Activated CD4-positive, alpha-beta T cell treated with anti-CD3 and anti-CD28 coated beads for 36 hours (primary cell): ENCODE data around the gene ALPG. TPM values are rescaled to one million over a fixed set of nuclear protein-coding genes. Genes with fewer than 3 reads are reported as not detected.
"Not testable (repeated sequence)": the region's sequence is repeated elsewhere in the genome, so short reads cannot be mapped to it uniquely, and the experiment has no call there.

Experiments used
- ATAC-seq: fragments of 200-7000 bp; cut with Tn5 transposase; one replicate; pipeline ENCODE4 v1.10.0; 2021; ENCODE audit warnings: mild to moderate bottlenecking, moderate library complexity
- CTCF ChIA-PET: fragments of 350-600 bp; sonication (Branson Sonifier 250); formaldehyde crosslinking; loops from one replicate; lab custom pipeline; 2021; ENCODE audit warnings: antibody characterized with exemption; lab: Charles Lee
- POLR2A ChIA-PET: fragments of 350-600 bp; sonication (Branson Sonifier 250); formaldehyde crosslinking; loops from one replicate; lab custom pipeline; 2021; ENCODE audit warnings: antibody characterized with exemption, inconsistent platforms; lab: Charles Lee
- DNase-seq: peaks from one replicate; pipeline ENCODE4 v3.0.0-alpha.2; 2020
- H3K27ac Mint-ChIP-seq: one replicate; pipeline ENCODE4 v1.8.0; 2021; ENCODE audit warnings: mixed read lengths
- H3K27me3 Mint-ChIP-seq: one replicate; pipeline ENCODE4 v1.8.0; 2021; ENCODE audit warnings: mixed read lengths
- H3K36me3 Mint-ChIP-seq: one replicate; pipeline ENCODE4 v1.8.0; 2021; ENCODE audit warnings: low read depth, mixed read lengths
- H3K4me1 Mint-ChIP-seq: one replicate; pipeline ENCODE4 v1.8.0; 2021; ENCODE audit warnings: mixed read lengths
- H3K4me3 Mint-ChIP-seq: one replicate; pipeline ENCODE4 v1.8.0; 2021; ENCODE audit warnings: mild to moderate bottlenecking, moderate library complexity, mixed read lengths
- H3K9me3 Mint-ChIP-seq: one replicate; pipeline ENCODE4 v1.8.0; 2021; ENCODE audit warnings: low read depth, mixed read lengths
- intact Hi-C, 2 experiments: fragments of 100-400 bp; cut with DNase I in 1 of 2; cut with micrococcal nuclease in 1 of 2; formaldehyde crosslinking; loops; one replicate each; pipeline versions ENCODE4 v1.14.2 to v1.15.1; 2022 to 2024; cut with DNase I, micrococcal nuclease
- total RNA-seq, 2 experiments: library from RNA; stranded (reverse); gene quantifications; one replicate each; pipeline ENCODE4 v1.2.3, GENCODE V29; 2021

The ALPG gene
- total RNA-seq, 2 experiments from 2014 or later, result not detected

DNA sequence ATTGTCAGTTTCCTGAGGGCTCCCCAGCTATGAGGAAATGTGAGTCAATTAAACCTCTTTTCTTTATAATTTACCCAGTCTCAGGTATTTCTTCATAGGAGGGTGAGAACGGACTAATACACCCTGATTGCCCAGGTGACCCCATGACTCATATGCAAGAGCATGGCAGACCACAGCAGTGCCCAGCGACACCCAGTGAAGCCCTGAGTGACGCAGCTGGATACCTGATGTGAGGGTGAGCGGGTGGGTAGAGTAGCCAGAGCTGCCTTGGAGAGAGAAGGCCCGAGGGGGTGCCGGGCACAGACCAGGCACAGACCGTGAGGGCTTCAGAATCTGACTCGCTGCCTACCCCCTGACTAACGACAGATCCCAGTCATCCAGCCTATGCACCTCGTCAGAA is 15.4 kb downstream of the ALPG start:
- H3K27me3 Mint-ChIP-seq, result peaks cover 29% of the 10 kb centered on the region
- H3K27ac Mint-ChIP-seq, result no peak overlapping the region
- ATAC-seq (no peak), DNase-seq (no peak)
- H3K9me3 Mint-ChIP-seq, result peaks cover 11% of the 10 kb centered on the region
- H3K4me3 Mint-ChIP-seq, result no peak overlapping the region
- ChIA-PET CTCF (interaction anchor here (0.9 to 1.3 kb wide), 3 partner anchors 9 to 515 kb away, joined by 3 to 5 read pairs (median 4); no protein-coding TSS in a partner anchor), POLR2A (no interaction called here)
- H3K4me1 Mint-ChIP-seq, result peaks cover 15% of the 10 kb centered on the region
- H3K36me3 Mint-ChIP-seq, result peaks cover 4% of the 10 kb centered on the region
- intact Hi-C loops, result no loop called here

- ATAC-seq, DNase-seq, H3K27ac Mint-ChIP-seq, H3K36me3 Mint-ChIP-seq, H3K4me3 Mint-ChIP-seq, POLR2A ChIA-PET, CTCF ChIA-PET, intact Hi-C loops: not testable (repeated sequence)
- H3K9me3 Mint-ChIP-seq, result peaks cover 11% of the 10 kb centered on the region
- peaks cover 28% of the 10 kb centered on the region for H3K27me3 Mint-ChIP-seq
- peaks cover 15% of the 10 kb centered on the region for H3K4me1 Mint-ChIP-seq
Measured at GRCh38 chr2:232422996-232423395, 16.4 kb downstream of the ALPG start.

GRCh38 chr2:232423407-232423806 is 16.8 kb downstream of the ALPG start:
- POLR2A ChIA-PET, H3K27ac Mint-ChIP-seq, H3K4me3 Mint-ChIP-seq, DNase-seq, H3K36me3 Mint-ChIP-seq, intact Hi-C loops, CTCF ChIA-PET, ATAC-seq: not testable (repeated sequence)
- Mint-ChIP-seq H3K4me1 (peaks cover 12% of the 10 kb centered on the region), H3K27me3 (peaks cover 24% of the 10 kb centered on the region), H3K9me3 (peaks cover 11% of the 10 kb centered on the region)

DNA sequence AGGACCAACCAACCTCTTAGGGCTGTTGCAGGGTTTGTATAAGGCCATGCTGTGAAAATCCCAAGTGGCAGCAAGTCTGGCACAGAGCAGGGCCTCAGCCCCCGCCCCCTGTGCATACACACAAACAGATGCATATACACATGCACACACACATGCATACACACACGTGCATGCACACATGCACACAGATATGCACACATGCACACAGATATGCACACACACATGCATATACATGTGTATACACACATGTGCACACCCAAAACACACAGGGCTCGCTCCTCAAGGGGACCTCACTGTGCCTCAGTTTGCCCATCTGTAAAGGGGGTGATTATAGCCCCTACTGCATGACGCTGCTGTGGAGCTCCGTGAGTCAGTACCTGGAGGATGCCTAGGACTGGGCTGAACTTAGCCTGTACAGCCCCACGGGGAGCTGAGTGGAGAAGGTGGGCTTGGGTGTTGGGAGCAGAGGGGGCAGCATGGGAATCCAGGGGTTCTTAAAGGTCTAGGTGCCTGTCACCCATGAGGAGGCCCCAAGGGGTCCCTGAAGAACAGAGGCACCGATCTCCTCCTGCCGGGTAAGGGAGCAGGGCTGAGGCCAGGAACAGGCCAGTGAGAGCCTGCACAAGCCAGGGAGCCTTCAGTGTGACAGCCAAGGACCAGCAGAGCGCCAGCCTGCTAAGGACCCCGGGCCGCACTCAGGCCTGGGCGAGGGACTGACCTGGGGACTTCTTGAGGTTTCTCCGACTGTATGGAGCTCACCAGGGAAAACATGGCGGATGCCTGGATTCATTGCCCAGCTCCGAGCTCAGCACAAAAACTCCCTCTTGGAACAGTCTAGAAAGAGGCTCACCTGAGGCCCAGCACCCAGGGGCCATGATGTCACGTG is 25.3 kb downstream of the ALPG start:
- H3K27ac Mint-ChIP-seq, result no peak overlapping the region
- intact Hi-C loops, result loop anchor here in 1 of 2 experiments (5.0 kb wide), 1 partner anchor 285 kb away; no protein-coding TSS in a partner anchor
- H3K36me3 Mint-ChIP-seq, result no peaks in the 10 kb centered on the region
- ChIA-PET CTCF (interaction anchor here (0.5 to 2.1 kb wide), 2 partner anchors 10 to 850 kb away, joined by 5 read pairs; no protein-coding TSS in a partner anchor), POLR2A (no interaction called here)
- H3K4me1 Mint-ChIP-seq, result no peaks in the 10 kb centered on the region
- ATAC-seq (no peak), DNase-seq (no peak)
- no peak overlapping the region for H3K4me3 Mint-ChIP-seq
- H3K27me3 Mint-ChIP-seq, result no peaks in the 10 kb centered on the region
- no peaks in the 10 kb centered on the region for H3K9me3 Mint-ChIP-seq

DNA sequence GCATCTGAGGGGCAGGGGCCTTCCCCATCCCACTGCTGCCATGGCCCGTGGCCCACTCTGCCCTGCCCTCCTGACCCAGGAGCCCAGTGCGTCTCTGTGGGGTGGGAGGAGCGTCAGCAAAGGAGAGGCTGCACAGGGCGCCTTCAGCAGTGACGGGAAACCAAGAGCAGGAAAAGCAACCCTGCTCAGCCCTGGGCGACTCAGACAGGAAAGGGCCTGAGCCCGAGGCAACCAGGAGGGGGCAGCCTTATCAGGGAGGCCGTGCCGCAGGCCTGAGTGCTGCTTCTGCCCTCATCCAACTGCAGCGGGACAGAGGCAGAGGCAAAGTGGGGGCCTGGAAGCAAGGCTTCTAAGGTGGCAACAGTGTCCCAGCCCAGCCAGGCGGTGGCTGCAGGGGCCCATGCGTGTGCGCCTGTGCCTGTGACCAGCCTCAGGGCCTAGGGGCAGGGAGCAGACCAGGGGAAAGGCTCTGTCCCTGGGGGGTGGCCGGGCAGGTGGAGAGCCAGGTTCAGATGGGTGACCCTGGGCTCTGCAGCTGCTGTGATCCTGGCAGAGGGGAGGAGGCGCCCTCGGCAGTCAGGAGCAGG is 26.0 kb downstream of the ALPG start:
- Mint-ChIP-seq H3K4me1 (no peaks in the 10 kb centered on the region), H3K36me3 (no peaks in the 10 kb centered on the region), H3K27ac (no peak overlapping the region), H3K9me3 (no peaks in the 10 kb centered on the region), H3K27me3 (no peaks in the 10 kb centered on the region), H3K4me3 (no peak overlapping the region)
- DNase-seq, result peak; percentile 26
- intact Hi-C loops, result loop anchor here in 1 of 2 experiments (5.0 kb wide), 1 partner anchor 285 kb away; no protein-coding TSS in a partner anchor
- ChIA-PET POLR2A (no interaction called here), CTCF (no interaction called here)
- ATAC-seq, result peak; percentile 77

DNA sequence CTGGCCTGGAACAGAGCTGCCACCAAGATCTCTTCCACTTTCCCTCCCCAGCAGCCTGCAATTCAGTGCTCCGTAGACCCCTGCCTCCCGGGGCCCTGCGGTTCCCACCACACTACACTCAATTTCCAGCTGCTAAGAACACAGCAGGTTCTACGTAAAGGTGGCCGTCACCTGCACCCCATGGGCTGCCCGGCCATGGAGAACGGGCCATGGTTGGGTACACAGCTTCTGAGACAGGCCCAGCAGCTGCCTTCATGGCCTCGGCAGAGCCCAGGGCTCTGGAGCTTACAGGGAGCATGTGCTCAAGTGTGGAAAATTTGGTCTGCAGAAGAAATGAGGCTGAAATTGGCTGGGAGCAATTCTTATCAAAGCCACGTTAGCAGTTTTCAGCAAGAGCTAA is 27.0 kb downstream of the ALPG start:
- DNase-seq, H3K27ac Mint-ChIP-seq, CTCF ChIA-PET, H3K36me3 Mint-ChIP-seq, H3K9me3 Mint-ChIP-seq, H3K27me3 Mint-ChIP-seq, H3K4me3 Mint-ChIP-seq, H3K4me1 Mint-ChIP-seq, ATAC-seq, POLR2A ChIA-PET: not testable (repeated sequence)
- intact Hi-C loops, result loop anchor here in 1 of 2 experiments (5.0 kb wide), 1 partner anchor 286 kb away; no protein-coding TSS in a partner anchor

DNA sequence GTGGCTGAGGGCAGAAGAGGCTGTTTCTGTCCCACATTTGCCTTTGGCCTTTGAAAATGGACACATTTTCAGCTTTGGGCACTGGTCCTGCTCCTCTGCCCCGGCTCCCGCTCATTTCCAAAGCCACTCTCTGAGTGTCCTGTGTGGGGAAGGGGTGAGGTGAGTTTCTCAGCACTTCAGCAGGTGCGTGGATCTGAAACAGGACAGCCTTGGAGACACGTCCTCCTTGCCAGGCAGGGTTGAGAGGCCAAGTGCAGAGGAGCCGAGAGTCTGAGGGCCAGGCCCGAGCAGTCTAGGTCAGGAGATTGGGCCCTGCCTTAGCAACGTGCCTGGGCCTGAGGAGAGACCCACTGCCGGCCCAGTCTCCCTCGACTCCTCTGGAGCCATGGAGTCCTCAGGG is 27.4 kb downstream of the ALPG start:
- CTCF ChIA-PET, result interaction anchor here (0.9 to 1.6 kb wide), 2 partner anchors 512 to 532 kb away, joined by 3 to 4 read pairs; no protein-coding TSS in a partner anchor
- no peak for DNase-seq
- no peaks in the 10 kb centered on the region for H3K9me3 Mint-ChIP-seq
- POLR2A ChIA-PET, result no interaction called here
- H3K4me1 Mint-ChIP-seq, result no peaks in the 10 kb centered on the region
- intact Hi-C loops, result loop anchor here in 1 of 2 experiments (5.0 kb wide), 1 partner anchor 287 kb away; no protein-coding TSS in a partner anchor
- H3K36me3 Mint-ChIP-seq, result no peaks in the 10 kb centered on the region
- no peak overlapping the region for H3K4me3 Mint-ChIP-seq
- no peak overlapping the region for H3K27ac Mint-ChIP-seq
- no peaks in the 10 kb centered on the region for H3K27me3 Mint-ChIP-seq
- ATAC-seq, result no peak

DNA sequence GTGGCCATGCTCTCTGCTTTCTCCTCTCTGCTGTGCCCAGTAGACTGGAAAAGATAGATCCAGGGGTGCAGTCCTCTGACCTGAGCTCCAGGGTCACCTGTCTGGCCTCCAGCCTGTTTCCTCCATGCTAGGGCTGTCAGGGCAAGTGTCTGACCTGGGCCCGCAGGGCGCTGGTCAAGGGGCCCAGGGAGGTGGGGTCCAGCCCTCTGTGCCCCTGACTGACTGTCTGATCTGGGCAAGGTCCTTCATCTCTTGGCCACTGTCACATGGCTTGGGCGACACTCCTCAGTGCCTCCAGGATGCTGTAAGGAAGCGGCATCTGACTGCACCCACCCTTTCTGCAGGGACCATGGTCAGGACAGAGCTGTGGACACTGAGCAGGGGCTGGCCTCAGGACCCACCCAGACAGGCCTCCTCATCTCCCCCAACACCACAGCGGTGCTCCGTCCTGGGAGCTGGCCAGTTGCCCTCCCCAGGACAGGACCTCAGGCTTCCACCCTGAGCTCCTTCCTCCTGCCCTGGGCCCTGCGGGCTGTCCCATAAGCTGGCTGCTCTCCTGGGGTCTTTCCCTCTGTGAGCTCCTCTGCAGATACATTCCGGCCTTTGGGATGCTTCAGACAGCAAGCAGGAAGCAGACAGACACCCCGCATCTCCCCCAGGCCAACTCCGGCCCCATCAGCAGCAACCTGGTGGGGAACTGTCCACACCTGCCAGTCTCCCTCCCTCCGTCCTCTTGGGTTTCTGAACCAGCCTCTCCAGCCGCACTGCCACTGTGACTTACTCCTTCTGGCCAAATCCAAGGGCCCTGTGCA is 28.1 kb downstream of the ALPG start:
- no peaks in the 10 kb centered on the region for H3K36me3 Mint-ChIP-seq
- CTCF ChIA-PET, result interaction anchor here (0.6 to 1.6 kb wide), 9 partner anchors 66 to 849 kb away, joined by 3 to 4 read pairs (median 3); no protein-coding TSS in a partner anchor
- intact Hi-C loops, result loop anchor here (5.0 kb wide), 2 partner anchors 97 to 287 kb away; no protein-coding TSS in a partner anchor

GRCh38 chr2:232435375-232435648 is 28.7 kb downstream of the ALPG start:
- Mint-ChIP-seq H3K9me3 (no peaks in the 10 kb centered on the region), H3K4me3 (no peak overlapping the region), H3K36me3 (no peaks in the 10 kb centered on the region), H3K27ac (no peak overlapping the region), H3K27me3 (peaks cover 2% of the 10 kb centered on the region), H3K4me1 (peaks cover 2% of the 10 kb centered on the region)
- DNase-seq, result no peak
- no peak for ATAC-seq
- CTCF ChIA-PET, result interaction anchor here (0.5 to 1.6 kb wide), 10 partner anchors 49 to 581 kb away, joined by 3 to 4 read pairs (median 3); no protein-coding TSS in a partner anchor
- intact Hi-C loops, result loop anchor here in 1 of 2 experiments (5.0 kb wide), 1 partner anchor 98 kb away; no protein-coding TSS in a partner anchor
- POLR2A ChIA-PET, result interaction anchor here (0.7 kb wide), 1 partner anchor 73 kb away, joined by 4 read pairs; no protein-coding TSS in a partner anchor

More for the DNA sequence above, 28.1 kb downstream of the ALPG start:
- POLR2A ChIA-PET, result interaction anchor here (0.7 kb wide), 1 partner anchor 72 kb away, joined by 4 read pairs; no protein-coding TSS in a partner anchor
- Mint-ChIP-seq H3K9me3 (no peaks in the 10 kb centered on the region), H3K4me3 (no peak overlapping the region), H3K27ac (no peak overlapping the region), H3K4me1 (no peaks in the 10 kb centered on the region), H3K27me3 (peaks cover under 1% of the 10 kb centered on the region)
- no peak for DNase-seq
- no peak for ATAC-seq

- Mint-ChIP-seq H3K27me3 (peaks cover 2% of the 10 kb centered on the region), H3K4me1 (peaks cover 3% of the 10 kb centered on the region), H3K36me3 (no peaks in the 10 kb centered on the region), H3K27ac (no peak overlapping the region), H3K9me3 (no peaks in the 10 kb centered on the region), H3K4me3 (no peak overlapping the region)
- CTCF ChIA-PET, result interaction anchor here (0.5 to 2.3 kb wide), 8 partner anchors 23 to 581 kb away, joined by 3 to 7 read pairs (median 3); no protein-coding TSS in a partner anchor
- intact Hi-C loops, result loop anchor here in 1 of 2 experiments (5.0 kb wide), 1 partner anchor 99 kb away; no protein-coding TSS in a partner anchor
- no peak for DNase-seq
- ATAC-seq, result no peak
- POLR2A ChIA-PET, result no interaction called here
Measured at GRCh38 chr2:232435805-232436204, 29.2 kb downstream of the ALPG start.
